ENCODE results near the gene GRM8.

Gene GRM8

DNA sequence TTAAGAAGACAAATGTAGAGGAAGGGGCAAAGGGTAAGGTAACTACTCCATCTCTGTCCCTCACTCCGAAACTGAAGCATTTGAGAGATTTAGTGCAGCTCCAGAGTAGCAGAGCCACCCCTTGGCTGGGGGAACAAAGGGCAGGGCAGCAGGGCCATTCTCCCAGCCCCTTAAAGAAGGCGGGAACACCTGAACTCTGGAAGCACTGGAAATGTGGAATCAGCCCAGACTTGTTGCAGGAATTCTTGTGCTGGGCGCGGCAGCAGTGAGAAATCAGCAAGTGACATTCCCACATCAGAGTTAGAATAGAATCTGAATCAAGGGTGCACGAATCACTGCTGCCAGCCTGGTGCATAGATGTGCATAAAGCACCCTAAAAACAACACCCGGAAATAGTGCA, 34.4 kb upstream of the GRM8 start:
- no peak for TF ChIP-seq ISL1 (CRISPR knock-in tag; IDR thresholded peaks at IDR 0.05)
- no peak for TF ChIP-seq BACH2 (CRISPR knock-in tag; IDR thresholded peaks at IDR 0.05; ENCODE audit: borderline replicate concordance)
- no peak for TF ChIP-seq SNAI2 (CRISPR knock-in tag; IDR thresholded peaks at IDR 0.05)
- TF ChIP-seq ESRRG (CRISPR knock-in tag; IDR thresholded peaks at IDR 0.05), result no peak
- no peak for TF ChIP-seq PPARA (CRISPR knock-in tag; IDR thresholded peaks at IDR 0.05; ENCODE audit: borderline replicate concordance)
- no peak for TF ChIP-seq RARB (CRISPR knock-in tag; IDR thresholded peaks at IDR 0.05)
- no peak for TF ChIP-seq ARNTL (CRISPR knock-in tag; IDR thresholded peaks at IDR 0.05; ENCODE audit: borderline replicate concordance, low read depth)
- ATAC-seq, result no peak

DNA sequence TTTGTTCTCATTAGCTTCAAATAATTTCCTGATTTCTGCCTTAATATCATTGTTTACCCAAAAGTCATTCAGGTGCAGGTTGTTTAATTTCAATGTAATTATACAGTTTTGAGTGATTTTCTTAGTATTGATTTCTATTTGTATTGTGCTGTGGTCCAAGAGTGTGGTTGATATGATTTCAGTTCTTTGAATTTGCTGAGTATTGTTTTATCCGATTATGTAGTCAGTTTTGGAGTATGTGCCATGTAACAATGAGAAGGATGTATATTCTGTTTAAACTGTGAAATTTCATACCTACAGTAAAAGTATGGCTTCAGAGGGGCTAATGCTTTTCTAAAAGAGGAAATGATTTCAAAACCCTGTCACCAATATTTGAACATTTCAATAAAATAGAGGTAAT, 17.4 kb upstream of the GRM8 start:
- no peak for TF ChIP-seq ESRRG (CRISPR knock-in tag; IDR thresholded peaks at IDR 0.05)
- TF ChIP-seq ISL1 (CRISPR knock-in tag; IDR thresholded peaks at IDR 0.05), result no peak
- TF ChIP-seq TCF4 (CRISPR knock-in tag; IDR thresholded peaks at IDR 0.05; ENCODE audit: borderline replicate concordance), result no peak
- no peak for TF ChIP-seq ZNF565 (CRISPR knock-in tag; conservative IDR thresholded peaks at IDR 0.05; ENCODE audit: low read depth)
- no peak for TF ChIP-seq ZFP30 (CRISPR knock-in tag; IDR thresholded peaks at IDR 0.05)
- no peak for TF ChIP-seq ARNTL (CRISPR knock-in tag; IDR thresholded peaks at IDR 0.05; ENCODE audit: borderline replicate concordance, low read depth)
- TF ChIP-seq ZFP3 (CRISPR knock-in tag; IDR thresholded peaks at IDR 0.05), result no peak
- no peak for TF ChIP-seq OSR1 (CRISPR knock-in tag; IDR thresholded peaks at IDR 0.05)
- TF ChIP-seq, protein P1, sequence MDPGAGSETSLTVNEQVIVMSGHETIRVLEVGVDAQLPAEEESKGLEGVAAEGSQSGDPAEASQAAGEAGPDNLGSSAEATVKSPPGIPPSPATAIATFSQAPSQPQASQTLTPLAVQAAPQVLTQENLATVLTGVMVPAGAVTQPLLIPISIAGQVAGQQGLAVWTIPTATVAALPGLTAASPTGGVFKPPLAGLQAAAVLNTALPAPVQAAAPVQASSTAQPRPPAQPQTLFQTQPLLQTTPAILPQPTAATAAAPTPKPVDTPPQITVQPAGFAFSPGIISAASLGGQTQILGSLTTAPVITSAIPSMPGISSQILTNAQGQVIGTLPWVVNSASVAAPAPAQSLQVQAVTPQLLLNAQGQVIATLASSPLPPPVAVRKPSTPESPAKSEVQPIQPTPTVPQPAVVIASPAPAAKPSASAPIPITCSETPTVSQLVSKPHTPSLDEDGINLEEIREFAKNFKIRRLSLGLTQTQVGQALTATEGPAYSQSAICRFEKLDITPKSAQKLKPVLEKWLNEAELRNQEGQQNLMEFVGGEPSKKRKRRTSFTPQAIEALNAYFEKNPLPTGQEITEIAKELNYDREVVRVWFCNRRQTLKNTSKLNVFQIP (CRISPR knock-in tag; IDR thresholded peaks at IDR 0.05; ENCODE audit: borderline replicate concordance, low read depth), result no peak
- no peak for TF ChIP-seq CSDC2 (CRISPR knock-in tag; IDR thresholded peaks at IDR 0.05)
- no peak for TF ChIP-seq SNAI2 (CRISPR knock-in tag; IDR thresholded peaks at IDR 0.05)
- TF ChIP-seq ZC3H10 (CRISPR knock-in tag; IDR thresholded peaks at IDR 0.05), result no peak
- no peak for ATAC-seq

DNA sequence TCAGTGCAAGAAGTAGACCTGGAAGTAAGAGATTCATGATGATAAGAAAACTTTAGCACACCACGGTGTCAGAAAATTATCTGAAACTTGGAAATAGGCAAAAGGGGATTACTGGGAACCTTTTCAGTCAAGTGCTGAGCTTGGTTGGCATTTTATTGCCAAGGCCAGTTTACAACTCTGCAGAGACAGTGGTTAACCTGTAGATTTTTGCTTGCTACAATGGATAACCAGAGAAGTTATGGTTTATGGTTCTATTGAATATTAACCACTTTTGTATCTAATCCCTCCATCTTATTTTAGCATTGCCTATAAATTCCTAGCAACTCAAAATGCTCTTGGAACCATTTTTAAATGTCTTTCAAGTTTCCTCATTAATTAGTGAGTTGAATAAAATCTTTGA, 13.3 kb upstream of the GRM8 start:
- no peak for ATAC-seq

More for the DNA sequence above, 13.3 kb upstream of the GRM8 start:
- TF ChIP-seq BACH2 (CRISPR knock-in tag; IDR thresholded peaks at IDR 0.05; ENCODE audit: borderline replicate concordance) (no peak), CSRNP3 (CRISPR knock-in tag; IDR thresholded peaks at IDR 0.05) (no peak), ZFP3 (CRISPR knock-in tag; IDR thresholded peaks at IDR 0.05) (no peak), PATZ1 (CRISPR knock-in tag; IDR thresholded peaks at IDR 0.05; ENCODE audit: borderline replicate concordance) (no peak), ZNF70 (CRISPR knock-in tag; IDR thresholded peaks at IDR 0.05) (no peak), SNAI2 (CRISPR knock-in tag; IDR thresholded peaks at IDR 0.05) (no peak), ZFP30 (CRISPR knock-in tag; IDR thresholded peaks at IDR 0.05) (no peak), CREB5 (CRISPR knock-in tag; IDR thresholded peaks at IDR 0.05; ENCODE audit: low read depth) (no peak), ESRRG (CRISPR knock-in tag; IDR thresholded peaks at IDR 0.05) (no peak), TOX (CRISPR knock-in tag; IDR thresholded peaks at IDR 0.05; ENCODE audit: borderline replicate concordance) (no peak), ZC3H10 (CRISPR knock-in tag; IDR thresholded peaks at IDR 0.05) (no peak), CSDC2 (CRISPR knock-in tag; IDR thresholded peaks at IDR 0.05) (no peak), ISL1 (CRISPR knock-in tag; IDR thresholded peaks at IDR 0.05) (no peak), PPARA (CRISPR knock-in tag; IDR thresholded peaks at IDR 0.05; ENCODE audit: borderline replicate concordance) (no peak), ZNF565 (CRISPR knock-in tag; conservative IDR thresholded peaks at IDR 0.05; ENCODE audit: low read depth) (no peak), OSR1 (CRISPR knock-in tag; IDR thresholded peaks at IDR 0.05) (no peak), RARB (CRISPR knock-in tag; IDR thresholded peaks at IDR 0.05) (no peak)
- TF ChIP-seq, protein P1 (CRISPR knock-in tag; IDR thresholded peaks at IDR 0.05; ENCODE audit: borderline replicate concordance, low read depth), result no peak
- TF ChIP-seq, protein P2, sequence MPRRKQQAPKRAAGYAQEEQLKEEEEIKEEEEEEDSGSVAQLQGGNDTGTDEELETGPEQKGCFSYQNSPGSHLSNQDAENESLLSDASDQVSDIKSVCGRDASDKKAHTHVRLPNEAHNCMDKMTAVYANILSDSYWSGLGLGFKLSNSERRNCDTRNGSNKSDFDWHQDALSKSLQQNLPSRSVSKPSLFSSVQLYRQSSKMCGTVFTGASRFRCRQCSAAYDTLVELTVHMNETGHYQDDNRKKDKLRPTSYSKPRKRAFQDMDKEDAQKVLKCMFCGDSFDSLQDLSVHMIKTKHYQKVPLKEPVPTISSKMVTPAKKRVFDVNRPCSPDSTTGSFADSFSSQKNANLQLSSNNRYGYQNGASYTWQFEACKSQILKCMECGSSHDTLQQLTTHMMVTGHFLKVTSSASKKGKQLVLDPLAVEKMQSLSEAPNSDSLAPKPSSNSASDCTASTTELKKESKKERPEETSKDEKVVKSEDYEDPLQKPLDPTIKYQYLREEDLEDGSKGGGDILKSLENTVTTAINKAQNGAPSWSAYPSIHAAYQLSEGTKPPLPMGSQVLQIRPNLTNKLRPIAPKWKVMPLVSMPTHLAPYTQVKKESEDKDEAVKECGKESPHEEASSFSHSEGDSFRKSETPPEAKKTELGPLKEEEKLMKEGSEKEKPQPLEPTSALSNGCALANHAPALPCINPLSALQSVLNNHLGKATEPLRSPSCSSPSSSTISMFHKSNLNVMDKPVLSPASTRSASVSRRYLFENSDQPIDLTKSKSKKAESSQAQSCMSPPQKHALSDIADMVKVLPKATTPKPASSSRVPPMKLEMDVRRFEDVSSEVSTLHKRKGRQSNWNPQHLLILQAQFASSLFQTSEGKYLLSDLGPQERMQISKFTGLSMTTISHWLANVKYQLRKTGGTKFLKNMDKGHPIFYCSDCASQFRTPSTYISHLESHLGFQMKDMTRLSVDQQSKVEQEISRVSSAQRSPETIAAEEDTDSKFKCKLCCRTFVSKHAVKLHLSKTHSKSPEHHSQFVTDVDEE (CRISPR knock-in tag; IDR thresholded peaks at IDR 0.05), result no peak
